Bone marrow (tissue), 2 donors: ENCODE results near the gene PPP4C.
A peak's percentile ranks its signal among the peaks of the same experiment; 100 is the strongest.
"Not testable (repeated sequence)": the region's sequence is repeated elsewhere in the genome, so short reads cannot be mapped to it uniquely, and the experiment has no call there.

ENCODE experiments used
- DNase-seq, 2 donors: peaks; one replicate each; lab custom pipeline; 2025; lab: John Stamatoyannopoulos, UW

The PPP4C gene

DNA sequence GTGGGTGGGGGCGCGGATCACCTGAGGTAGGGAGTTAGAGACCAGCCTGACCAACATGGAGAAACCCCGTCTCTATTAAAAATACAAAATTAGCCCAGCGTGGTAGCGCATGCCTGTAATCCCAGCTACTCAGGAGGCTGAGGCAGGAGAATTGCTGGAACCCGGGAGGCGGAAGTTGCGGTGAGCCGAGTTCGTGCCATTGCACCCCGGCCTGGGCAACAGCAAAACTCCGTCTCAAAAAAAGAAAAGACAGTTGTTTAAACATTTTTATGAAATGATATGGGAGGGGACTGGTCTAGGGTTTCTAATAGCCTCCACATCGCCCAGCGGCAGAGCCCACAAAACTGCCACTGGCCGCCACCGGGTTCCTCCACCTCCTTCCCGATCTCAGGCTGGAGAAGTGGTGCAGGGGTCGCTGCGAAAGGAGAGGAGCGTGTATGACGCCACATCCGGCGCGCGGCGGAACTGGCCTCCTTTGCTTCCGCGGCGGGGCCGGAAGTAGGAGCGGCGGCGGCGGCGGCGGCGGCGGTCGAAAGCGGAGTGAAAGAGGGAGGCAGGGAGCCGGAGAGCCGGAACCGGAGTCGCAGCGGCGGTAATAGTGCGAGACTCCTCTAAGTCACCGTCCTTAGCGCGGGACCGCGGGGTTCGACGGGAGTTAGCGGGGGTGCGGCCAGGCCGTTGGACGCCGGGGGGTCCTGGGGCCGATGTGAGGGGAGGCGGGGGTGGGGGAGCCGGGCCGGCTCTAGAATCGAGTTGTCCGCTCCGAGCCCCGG lies at the start of gene PPP4C:
Gene PPP4C, plus strand, starts transcription at position 492 of the 773 bp plus-strand sequence. CDS start 384 bp downstream, outside the sequence.
- peak; percentile 79 to 82 for DNase-seq

DNA sequence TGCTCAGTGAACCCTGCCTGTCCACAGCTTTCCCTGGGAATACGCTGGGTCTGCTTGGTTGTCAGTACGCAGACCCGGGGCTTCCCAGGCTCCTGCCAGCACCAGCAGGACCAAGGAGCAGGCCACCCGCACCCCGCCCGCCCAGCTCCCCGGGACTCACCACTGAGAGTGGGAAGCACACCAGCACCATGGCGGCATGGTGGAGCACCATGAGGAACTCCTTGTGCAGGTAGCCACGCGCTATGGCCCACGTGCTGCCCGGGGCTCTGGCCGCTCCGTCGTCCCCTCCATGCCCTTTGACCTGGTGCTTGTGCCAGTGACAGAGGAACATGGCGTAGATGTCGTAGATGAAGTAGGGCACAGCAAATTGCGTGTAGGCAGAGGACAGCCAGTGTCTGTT lies 49.3 kb upstream of the PPP4C start:
- no peak for DNase-seq

DNA sequence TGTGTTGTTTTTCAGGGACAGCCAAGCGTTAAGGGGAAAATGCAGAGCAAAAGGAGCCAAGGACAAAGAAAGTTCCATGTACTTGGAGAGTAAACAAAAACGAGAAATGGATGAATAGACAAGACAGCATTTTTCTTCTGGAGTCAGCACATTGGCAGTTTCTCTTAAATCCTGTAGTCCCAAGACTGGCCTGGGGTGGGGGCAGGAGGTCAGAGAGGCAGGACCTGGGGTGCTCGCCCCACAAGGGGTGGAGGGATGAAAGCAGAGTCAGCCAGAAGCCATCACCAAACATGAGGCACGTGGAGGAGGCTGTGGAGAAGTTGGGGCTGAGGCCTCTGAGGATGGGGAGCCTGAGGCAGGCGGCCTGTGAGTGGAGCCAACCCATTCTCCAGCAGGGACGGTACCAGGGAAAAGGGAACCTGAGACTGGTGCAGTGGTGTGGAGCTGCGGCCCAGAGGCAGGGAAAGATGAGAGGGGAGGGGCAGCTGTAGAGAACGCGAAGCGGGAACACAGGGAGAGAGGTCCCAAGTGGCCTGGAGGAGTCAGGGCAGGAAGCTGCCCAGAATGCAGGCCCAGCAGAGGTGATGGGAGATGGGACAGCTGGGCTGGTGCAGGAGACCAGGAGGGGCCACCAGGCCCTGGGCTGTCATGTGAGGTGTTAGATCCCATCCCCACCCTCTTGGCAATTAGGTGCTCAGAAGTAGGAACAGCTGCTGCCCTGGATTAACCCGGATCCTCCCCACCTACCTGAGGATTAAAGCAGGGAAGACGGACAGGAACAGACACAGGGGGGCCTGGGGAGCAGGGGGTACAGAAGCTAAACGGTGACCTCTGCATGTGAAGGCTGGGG lies 48.0 kb upstream of the PPP4C start:
- DNase-seq: no peak

DNA sequence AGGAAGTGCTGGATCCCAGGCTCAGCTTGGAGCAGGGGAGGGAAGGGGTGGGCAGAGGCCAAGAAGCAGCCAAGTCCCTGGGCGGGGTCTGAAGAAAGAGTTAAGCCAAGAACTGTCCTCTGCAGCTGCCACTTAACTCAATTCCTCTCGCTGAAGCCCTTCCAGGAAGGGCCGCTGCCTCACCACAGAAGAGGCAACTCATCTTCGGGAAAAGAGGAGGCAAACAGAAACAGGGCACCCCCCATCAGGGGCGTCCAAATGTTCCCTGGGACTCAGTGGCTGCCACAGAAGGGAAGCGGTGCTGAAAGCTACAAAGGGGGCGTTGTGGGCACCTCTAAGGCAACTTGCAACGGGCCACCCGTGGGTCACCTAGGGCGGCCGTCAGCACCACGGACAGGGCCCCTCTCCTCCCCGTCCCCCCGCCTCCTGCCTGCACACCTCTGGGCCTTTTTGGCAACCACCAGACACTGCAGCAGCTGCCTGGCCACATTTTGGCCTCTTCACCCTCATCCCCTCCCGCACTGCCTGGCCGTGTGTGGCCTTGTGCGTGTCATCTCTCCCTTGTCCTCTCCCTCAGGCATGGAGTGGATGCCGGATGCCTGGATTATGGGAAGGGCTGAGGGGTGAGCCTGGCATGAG lies 47.2 kb upstream of the PPP4C start:
- no peak for DNase-seq

DNA sequence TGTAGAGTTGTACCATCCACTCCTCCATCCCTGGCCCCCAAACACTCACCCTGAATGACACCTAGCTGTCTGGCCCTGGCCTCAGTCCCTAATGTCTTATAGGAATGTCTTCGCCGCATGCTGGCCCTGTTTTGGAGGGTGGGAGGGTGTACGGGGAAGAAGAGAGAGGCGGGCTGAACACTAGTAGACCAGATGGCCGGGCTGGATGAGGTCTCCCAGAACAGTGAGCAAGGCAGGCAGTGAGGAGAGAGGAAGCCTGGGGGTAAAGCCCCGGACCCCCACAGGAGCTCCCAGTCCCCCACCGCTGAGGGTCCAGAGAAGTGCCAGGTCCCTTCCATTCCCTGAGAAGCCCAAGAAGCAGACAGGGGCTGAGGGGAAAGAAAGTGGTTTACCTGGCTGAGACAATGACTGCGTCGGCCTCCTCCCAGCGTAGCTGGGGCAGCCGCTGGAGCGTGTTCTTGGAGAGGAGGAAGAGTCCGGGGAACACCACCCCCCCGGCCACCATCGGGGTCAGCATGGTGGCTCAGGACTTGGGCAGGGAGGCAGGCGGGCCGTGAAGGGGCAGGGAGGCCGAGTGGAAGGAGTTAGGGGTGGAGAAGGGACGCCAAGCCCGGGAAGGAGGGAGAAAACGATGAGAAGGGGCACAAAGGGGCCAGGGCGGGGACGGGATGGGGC lies 45.6 kb upstream of the PPP4C start:
- DNase-seq: no peak

DNA sequence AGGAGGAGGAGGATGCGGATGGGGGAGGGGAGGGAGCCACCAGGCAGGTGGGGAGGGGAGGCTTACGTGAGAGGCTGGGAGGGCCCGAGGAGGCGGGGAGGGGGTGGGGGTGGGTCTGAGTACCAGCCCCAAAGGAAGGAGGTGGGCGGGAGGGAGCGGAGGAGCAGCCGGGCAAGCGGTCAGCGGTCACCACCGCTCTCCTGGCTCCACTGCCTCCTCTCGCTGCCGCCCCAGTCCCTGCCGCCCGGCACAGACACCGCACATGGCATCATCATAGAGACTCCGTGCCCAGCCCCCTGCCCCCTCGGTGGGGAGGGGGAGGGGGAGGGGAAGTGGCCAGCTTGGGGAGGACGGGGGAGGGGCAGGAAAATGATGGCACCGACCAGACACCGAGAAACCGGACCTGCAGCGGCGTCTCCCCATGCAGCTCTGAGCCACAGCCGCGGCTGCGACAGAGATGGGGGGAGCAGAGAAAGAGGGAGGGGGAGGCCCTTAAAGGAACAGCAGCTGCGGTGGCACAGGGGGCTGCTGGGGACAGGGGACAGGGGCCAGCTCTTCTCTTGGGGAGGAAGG lies 44.9 kb upstream of the PPP4C start, which contains the start of gene TLCD3B:
Gene TLCD3B, minus strand, starts transcription at position 431 of the 573 bp plus-strand sequence. CDS start 744 bp downstream, outside the sequence.
- DNase-seq: no peak

DNA sequence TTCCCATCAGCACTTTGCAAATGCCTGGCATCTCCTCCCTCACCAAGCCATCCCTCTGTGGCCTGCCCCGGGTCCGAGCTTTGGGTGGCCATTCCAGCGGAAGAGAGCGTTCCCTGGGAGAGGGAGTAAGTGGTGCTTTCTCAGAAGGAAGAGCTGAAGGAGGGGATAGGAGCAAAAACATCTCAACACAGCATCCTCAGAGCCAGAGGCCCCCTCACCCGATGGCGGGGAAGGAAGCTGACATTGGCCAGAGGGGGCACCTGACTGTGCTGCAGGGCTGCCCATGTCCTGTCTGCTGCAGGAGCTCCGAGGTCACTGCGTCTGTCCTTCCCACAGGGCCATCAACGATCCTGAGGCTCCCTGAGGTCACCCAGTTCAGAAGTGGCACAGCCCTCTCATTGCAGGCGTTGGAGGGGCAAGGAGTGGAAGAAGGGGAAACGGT lies 44.3 kb upstream of the PPP4C start:
- no peak for DNase-seq

DNA sequence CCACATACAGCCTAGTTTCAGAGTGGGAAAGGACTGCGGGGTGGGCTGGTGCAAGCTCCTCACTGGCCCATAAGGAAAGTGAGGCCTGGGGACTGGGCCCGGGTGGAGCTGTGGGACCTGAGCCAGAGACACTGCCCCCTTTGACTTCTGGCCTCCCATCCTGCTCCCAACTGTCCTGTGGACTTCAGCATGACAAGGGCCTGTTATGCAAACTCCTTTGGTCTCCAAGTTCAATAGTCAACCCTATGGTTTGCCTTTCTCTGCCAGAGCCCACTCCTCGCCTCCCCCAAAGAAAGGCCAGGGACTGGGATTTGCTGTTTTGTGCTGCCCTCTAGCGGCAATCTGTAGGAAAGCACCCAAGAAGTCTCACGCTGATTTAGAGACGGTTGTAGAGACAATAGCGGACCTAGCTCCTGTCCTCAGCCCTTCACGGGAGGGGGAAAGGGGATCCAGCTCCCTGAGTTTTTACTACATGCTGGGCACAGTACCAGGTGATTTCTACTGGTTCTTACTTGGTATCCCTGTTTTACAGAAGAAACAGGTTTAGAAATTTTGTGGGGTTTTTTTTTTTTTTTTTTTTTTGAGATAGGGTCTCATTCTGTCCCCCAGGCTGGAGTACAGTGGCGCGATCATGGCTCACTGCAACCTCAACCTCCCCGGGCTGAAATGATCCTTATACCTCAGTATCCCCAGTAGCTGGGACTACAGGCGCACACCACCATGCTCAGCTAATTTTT lies 43.5 kb upstream of the PPP4C start:
- DNase-seq: peak; percentile 12 to 73

DNA sequence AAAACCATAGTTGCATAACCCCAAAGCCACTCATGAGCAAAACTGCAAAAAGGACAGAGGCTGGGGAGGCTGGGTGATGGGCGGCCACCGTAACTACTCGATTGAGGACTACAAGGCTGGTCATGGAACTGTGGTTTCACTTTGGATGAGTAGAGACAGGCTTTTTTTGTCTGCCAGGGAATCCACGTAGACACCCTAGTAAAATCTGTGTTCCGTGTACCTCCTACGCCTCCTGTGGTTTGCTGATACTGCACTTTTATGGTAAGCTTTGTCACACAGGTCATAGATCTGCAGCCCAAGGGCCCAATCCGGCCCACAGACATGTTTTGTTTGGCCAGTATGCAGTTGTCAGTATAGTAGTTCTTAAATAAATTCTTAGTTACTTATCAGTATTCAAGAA lies 42.5 kb upstream of the PPP4C start:
- no peak for DNase-seq

DNA sequence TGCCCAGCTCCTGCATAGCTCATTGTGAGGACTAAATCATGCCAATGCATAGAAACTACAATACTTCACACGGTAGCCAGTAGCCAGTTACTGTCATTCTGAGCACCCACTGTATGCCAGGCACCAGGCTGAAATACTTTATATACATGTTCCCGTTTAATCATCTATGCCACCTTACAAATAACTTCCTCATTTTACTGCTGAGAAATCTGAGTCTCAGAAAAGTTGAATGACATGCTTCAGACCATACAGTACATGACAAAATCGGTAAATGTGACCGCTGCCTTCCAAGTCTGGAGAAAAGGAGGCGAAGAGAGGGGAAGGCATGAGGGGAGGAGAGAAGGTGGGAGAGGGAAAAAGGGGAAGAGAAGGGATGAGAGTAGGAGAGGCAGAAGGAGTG lies 35.6 kb upstream of the PPP4C start:
- peak in 1 of 2 donors; percentile 67 for DNase-seq

DNA sequence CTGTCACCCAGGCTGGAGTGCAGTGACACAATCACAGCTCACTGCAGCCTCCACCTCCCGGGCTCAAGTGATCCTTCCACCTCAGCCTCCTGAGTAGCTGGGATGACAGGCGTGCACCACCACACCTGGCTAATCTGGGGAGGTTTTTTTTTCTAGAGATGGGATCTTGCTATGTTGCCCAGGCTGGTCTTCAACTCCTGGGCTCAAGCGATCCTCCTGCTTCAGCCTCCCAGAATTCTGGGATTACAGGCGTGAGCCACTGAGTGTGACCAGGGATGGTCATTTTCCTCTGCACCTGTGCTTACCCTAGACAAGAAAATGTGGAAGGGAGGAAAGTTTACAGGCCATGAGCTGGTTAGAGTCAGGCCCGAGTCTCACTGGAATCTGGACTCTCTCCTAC lies 35.1 kb upstream of the PPP4C start:
- DNase-seq: not testable (repeated sequence)

DNA sequence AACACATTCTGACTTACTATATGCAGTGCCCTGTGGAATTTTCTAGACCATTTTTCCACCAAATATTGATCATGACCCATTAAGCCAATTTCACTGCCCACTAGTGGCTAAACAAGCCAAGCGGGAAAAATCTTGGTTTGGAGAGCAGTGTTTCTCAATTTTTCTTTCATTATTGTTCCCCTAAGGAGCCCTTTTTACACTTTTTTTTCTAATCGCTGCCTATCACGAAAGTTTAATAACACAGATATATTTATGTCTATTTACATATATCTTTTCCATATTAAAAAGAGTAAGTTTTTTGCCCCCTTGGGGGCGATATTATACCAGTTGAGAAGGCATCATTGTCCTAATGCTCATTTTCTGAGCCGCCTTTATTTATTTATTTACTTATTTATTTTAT lies 34.0 kb upstream of the PPP4C start:
- no peak for DNase-seq

DNA sequence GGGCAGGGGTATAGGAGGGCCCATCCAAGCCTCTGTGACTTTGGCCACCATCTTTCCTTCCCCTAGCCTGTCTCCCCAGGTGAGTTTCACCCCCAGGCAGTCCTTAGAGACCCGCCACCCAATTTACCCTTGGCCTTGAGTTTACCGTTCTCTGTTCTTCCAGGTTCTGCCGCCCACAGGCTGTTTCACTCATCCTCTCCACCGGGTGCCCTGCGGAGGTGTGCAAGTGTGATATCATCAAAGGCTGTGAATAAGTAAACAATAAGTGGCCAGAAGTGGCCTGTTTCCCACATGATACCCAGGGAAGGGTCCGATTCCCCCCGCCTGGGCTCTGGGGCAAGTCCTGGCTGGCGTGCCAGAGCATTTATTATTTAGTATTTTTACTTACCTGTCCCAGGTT lies 29.6 kb upstream of the PPP4C start:
- no peak for DNase-seq

DNA sequence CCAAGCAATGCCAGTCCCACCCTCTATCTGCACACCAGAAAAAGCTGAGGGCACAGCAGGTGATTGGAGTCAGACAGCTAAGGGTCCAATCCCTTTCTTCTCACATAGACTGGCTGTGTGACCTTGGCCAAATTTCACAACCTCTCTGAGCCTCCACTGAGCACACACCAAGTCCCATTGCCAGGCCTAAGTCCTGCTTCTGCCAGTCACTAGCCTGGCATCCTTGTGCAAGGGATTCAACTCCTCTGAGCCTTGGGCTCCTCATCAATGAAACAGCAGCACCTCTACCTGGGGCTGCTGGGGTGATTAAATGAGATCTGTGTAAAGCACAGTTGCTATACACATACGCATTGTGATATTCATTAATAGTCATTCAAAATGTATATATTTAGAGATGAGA lies 29.2 kb upstream of the PPP4C start:
- DNase-seq: no peak

DNA sequence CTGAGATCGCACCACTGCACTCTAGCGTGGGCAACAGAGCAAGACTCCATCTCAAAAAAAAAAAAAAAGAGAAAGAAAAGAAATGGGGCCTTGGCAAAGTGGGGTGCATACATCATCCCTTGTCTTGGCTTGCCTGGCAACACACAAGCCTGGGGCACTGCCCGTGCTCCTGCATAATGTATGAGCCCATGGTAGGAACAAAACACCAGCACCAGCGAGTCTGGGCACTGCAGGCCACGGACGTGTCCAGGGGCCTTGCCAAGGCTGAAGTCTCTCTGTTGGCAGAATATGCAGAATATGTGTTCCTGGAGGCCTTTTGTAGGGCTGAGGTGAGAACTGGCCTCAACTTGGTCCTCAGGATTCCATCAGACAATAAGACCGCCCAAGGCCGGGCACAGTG lies 25.9 kb upstream of the PPP4C start:
- no peak for DNase-seq

DNA sequence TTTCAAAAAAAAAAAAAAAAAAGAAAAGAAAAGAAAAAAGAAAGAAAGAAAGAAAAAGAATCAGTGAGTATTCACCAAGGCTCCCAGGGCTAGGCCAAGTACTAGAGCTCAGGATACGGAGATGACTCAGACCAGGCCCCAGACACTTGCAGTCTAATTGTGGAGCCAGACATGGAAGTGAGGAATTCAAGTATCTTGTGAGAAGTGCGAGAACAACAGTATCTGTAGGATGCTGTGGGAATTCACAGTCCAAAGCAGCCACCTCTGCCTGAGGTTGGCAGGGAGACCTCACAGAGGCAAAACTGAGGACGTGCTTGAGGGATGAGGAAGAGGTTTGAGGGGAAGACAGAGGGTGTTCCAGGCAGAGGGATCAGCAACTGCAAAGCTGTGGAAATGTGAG lies 24.3 kb upstream of the PPP4C start:
- DNase-seq: peak in 1 of 2 donors; percentile 40

DNA sequence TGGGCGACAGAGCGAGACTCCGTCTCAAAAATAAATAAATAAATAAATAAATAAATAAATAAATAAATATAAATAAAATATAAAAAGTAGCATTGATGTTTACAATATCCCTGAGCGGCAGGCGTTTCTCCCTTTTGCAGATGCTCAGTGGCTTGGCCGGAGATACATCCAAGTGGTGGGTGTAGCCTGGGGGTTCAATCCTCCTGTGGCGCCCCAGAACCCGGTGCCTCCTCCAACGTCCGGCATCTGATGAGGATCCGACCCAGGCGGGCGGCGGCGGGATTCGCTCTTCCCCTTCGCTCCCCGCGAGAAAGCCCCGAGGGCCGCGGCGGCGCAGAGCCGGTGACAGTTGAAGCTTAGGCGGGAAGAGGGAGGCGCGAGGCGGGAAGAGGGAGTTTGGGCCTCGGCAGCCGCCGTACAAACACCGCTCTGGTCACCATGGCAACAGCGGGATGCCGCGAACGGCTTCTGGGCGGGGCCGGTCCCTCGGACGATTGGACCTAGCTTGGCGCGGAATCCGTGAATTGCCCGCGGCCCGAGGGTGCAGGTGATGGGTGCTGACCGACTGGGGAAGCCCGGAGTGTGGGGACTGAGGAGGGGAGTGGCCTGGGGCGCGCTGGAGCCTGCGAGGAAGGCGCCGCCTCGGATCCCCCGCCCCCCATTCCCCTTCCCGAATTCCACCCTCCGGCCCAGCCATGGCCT lies 23.0 kb upstream of the PPP4C start:
- peak; percentile 48 to 73 for DNase-seq

DNA sequence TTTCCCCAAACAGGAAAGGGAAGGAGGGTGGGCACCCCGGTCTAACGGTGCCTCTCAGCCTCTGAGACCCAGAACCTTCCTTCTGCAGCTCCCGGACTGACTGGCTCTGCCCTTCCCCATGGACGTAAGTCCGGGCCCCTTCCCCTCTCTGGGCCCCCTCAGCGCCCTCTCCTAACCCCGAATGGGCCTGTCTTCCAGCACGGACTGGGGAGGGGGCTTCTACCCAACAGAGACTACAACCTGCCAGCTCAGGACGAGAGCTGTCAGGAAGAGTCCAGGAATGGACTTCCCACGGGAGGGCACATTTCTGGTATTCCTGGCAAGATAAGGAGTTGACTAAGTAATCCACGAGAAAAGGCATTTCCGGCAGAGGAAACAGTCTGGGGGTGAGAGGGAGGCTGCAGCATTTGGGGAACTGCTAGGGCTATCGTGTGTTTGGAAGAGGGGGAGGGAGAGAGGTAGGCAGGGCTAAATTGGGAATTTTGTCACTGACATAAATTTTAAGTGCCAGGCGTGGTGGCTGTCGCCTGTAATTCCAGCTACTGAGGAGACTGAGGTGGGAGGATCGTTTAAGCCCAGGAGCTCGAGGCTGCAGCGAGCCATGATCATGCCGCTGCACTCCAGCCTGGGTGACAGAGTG lies 22.3 kb upstream of the PPP4C start:
- no peak for DNase-seq

DNA sequence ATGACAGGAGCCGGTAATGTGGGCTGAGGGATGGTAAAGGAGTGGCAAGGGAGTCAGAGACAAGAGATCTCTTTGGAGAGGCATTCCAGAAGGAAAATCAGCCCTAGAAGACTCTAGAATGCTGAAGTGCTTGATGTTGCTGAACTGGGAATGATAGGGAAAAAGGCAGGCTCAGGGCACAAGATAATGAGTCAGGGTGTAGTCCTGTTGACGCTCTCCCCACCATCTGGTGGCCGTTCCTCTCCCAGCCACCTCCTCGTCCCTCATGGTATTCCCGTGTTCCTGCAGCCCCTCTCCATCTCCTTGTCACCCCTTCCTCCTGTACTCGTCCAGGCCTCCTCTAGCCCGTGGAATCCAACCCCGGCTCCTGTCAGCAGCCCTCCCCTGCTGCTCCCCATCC lies 21.3 kb upstream of the PPP4C start:
- no peak for DNase-seq
